GM21576 (cell line): ENCODE results near the gene SMC4.

ENCODE experiments used
- ATAC-seq: cut with Tn5 transposase; IDR thresholded peaks from one replicate; pipeline ENCODE4 v1.9.1; 2021; ENCODE audit warnings: mild to moderate bottlenecking, moderate library complexity; ENCODE audit not compliant: unreplicated experiment

Gene SMC4

GRCh38 chr3:160393346-160394008 is 6.0 kb upstream of the SMC4 start:
- no peak for ATAC-seq

GRCh38 chr3:160394009-160394392 is 5.4 kb upstream of the SMC4 start:
- no peak for ATAC-seq

GRCh38 chr3:160395297-160395696 is 4.2 kb upstream of the SMC4 start:
- ATAC-seq, result no peak

- peak; percentile 11 for ATAC-seq
Measured at GRCh38 chr3:160398820-160399124, 678 bp upstream of the SMC4 start.

GRCh38 chr3:160400030-160400701 is 716 bp downstream of the SMC4 start:
- ATAC-seq, result no peak

GRCh38 chr3:160400702-160401150 is 1.3 kb downstream of the SMC4 start:
- ATAC-seq, result no peak

- ATAC-seq, result no peak
Measured at GRCh38 chr3:160401291-160402095, 2.0 kb downstream of the SMC4 start.

GRCh38 chr3:160402221-160403027 is 3.0 kb downstream of the SMC4 start:
- ATAC-seq, result no peak

- no peak for ATAC-seq
Measured at GRCh38 chr3:160403028-160403545, 3.6 kb downstream of the SMC4 start.

GRCh38 chr3:160403796-160404470 is 4.5 kb downstream of the SMC4 start:
- ATAC-seq, result no peak

- no peak for ATAC-seq
Measured at GRCh38 chr3:160409812-160410610, 10.6 kb downstream of the SMC4 start.

GRCh38 chr3:160412477-160412876 is 13.0 kb downstream of the SMC4 start:
- ATAC-seq, result no peak

GRCh38 chr3:160413613-160414248 is 14.3 kb downstream of the SMC4 start:
- ATAC-seq, result no peak

GRCh38 chr3:160417311-160417710 is 17.9 kb downstream of the SMC4 start:
- ATAC-seq, result no peak

- ATAC-seq, result no peak
Measured at GRCh38 chr3:160427832-160428424, 28.5 kb downstream of the SMC4 start.

- no peak for ATAC-seq
Measured at GRCh38 chr3:160434071-160434470, 34.6 kb downstream of the SMC4 start.

- no peak for ATAC-seq
Measured at GRCh38 chr3:160435095-160435494, 35.6 kb downstream of the SMC4 start.

GRCh38 chr3:160435747-160436146 is 36.3 kb downstream of the SMC4 start:
- no peak for ATAC-seq

- ATAC-seq, result no peak
Measured at GRCh38 chr3:160437083-160437455, 37.6 kb downstream of the SMC4 start.
